Measurements from ENCODE around the gene HPGD. TPM values are rescaled to one million over a fixed set of nuclear protein-coding genes. Genes with fewer than 3 reads are reported as not detected.

Gene HPGD
- total RNA-seq, 1 experiment from 2014 or later, result 0.66 TPM

DNA sequence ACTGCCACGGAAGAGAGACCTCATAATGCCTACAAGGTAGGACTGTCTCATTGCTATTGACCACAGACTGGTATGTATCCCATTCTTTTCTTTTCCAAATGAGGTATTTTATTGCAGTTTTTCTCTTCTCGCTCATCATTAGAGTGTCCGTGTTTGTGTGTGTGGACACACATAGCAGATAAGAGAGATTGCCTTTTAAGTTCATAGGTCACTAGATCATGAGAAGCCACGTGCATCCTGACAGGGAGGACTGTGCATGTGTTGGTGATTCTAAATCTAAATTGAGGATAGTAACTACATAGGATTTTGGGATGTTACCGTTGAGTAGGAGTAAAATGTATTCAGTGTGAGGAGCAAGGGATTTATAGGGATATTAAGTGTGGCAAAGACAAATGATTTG is 37.3 kb downstream of the HPGD start:
- no peaks in the 10 kb centered on the region for H4K20me1 ChIP-seq (ENCODE audit: insufficient read depth)
- ATAC-seq (no peak), DNase-seq (ENCODE audit: low read depth, low spot score) (no peak)
- no peaks in the 10 kb centered on the region for H3K9me3 ChIP-seq (ENCODE audit: control insufficient read depth in 1 of 2, insufficient read depth in 1 of 2, low read depth in 1 of 2, low read length in 2 of 2)
- no peaks in the 10 kb centered on the region for H3K9me2 ChIP-seq (ENCODE audit: insufficient read depth)
- H3K79me2 ChIP-seq (ENCODE audit: insufficient read depth, low read length), result no peaks in the 10 kb centered on the region
- H3K4me3 ChIP-seq (replicated peaks in 1 of 2; ENCODE audit: low read depth in 1 of 2, low read length in 2 of 2), result no peak overlapping the region
- no peak overlapping the region for H3K9ac ChIP-seq (ENCODE audit: low read length)
- no peaks in the 10 kb centered on the region for H3K36me3 ChIP-seq (ENCODE audit: control insufficient read depth in 1 of 2, insufficient read depth in 2 of 2, low read length in 2 of 2)
- no peak overlapping the region for H3K4me2 ChIP-seq (ENCODE audit: low read length)
- TF ChIP-seq SP1 (IDR thresholded peaks at IDR 0.05; ENCODE audit: low read depth) (no peak), ZFX (IDR thresholded peaks at IDR 0.05) (no peak), JUND (IDR thresholded peaks at IDR 0.05) (no peak), EZH2phosphoT487 (IDR thresholded peaks at IDR 0.05; ENCODE audit: borderline replicate concordance) (no peak), SIN3A (IDR thresholded peaks at IDR 0.05; ENCODE audit: low read depth) (no peak)
- TF ChIP-seq, protein P1, sequence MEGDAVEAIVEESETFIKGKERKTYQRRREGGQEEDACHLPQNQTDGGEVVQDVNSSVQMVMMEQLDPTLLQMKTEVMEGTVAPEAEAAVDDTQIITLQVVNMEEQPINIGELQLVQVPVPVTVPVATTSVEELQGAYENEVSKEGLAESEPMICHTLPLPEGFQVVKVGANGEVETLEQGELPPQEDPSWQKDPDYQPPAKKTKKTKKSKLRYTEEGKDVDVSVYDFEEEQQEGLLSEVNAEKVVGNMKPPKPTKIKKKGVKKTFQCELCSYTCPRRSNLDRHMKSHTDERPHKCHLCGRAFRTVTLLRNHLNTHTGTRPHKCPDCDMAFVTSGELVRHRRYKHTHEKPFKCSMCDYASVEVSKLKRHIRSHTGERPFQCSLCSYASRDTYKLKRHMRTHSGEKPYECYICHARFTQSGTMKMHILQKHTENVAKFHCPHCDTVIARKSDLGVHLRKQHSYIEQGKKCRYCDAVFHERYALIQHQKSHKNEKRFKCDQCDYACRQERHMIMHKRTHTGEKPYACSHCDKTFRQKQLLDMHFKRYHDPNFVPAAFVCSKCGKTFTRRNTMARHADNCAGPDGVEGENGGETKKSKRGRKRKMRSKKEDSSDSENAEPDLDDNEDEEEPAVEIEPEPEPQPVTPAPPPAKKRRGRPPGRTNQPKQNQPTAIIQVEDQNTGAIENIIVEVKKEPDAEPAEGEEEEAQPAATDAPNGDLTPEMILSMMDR (IDR thresholded peaks at IDR 0.05 in 2 of 3, conservative IDR thresholded peaks at IDR 0.05 in 1 of 3; ENCODE audit: borderline replicate concordance in 1 of 3, insufficient read depth in 1 of 3, low read depth in 2 of 3, low read length in 2 of 3), result no peak
- intact Hi-C loops (cut with micrococcal nuclease), result no loop called here
- ChIA-PET RAD21 (ENCODE audit: low non-redundant PET in 1 of 2, low total read pairs in 2 of 2, uncharacterized antibody in 2 of 2, unreplicated experiment in 2 of 2) (no interaction called here), POLR2A (no interaction called here), CTCF (no interaction called here)
- H2AFZ ChIP-seq (ENCODE audit: low read depth, low read length, poor library complexity, severe bottlenecking), result no peak overlapping the region
- H3K4me1 ChIP-seq (ENCODE audit: control insufficient read depth in 1 of 2, insufficient read depth in 2 of 2, low read length in 2 of 2), result no peaks in the 10 kb centered on the region
- BruUV-seq (replicated peaks), result no TSS peak
- H3K27me3 ChIP-seq (ENCODE audit: insufficient read depth, low read length), result no peaks in the 10 kb centered on the region
- H3K27ac ChIP-seq (ENCODE audit: low read depth, low read length), result no peak overlapping the region

DNA sequence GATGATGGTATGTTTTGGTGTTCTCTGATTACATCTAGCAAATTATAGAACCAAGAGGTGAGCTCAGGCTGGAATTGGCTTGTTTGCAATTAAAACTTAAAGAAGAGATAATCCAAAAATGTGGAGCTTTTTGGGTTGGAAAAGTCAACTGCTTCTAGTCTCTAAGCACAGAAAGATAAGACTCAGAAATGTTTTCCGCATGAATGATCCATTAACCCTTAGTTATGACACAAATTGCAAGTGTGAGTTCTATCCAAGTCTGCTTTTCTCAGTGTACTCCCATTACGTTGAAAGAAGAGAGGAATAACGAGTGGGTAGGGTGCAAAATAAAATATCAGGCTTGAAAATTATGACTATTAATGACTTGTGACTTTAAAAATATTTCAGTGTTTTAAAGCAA is 38.5 kb downstream of the HPGD start:
- TF ChIP-seq EGR1 (IDR thresholded peaks at IDR 0.05; ENCODE audit: low read depth), result no peak
- TF ChIP-seq CEBPB (IDR thresholded peaks at IDR 0.05; ENCODE audit: low read depth), result no peak
- H3K9me3 ChIP-seq (ENCODE audit: control insufficient read depth in 1 of 2, insufficient read depth in 1 of 2, low read depth in 1 of 2, low read length in 2 of 2), result no peaks in the 10 kb centered on the region
- ATAC-seq (no peak), DNase-seq (ENCODE audit: low read depth, low spot score) (no peak)
- BruUV-seq (replicated peaks), result no TSS peak
- RAD21 ChIA-PET (ENCODE audit: low non-redundant PET in 1 of 2, low total read pairs in 2 of 2, uncharacterized antibody in 2 of 2, unreplicated experiment in 2 of 2), result no interaction called here
- no peaks in the 10 kb centered on the region for H3K36me3 ChIP-seq (ENCODE audit: control insufficient read depth in 1 of 2, insufficient read depth in 2 of 2, low read length in 2 of 2)
- intact Hi-C loops (cut with micrococcal nuclease), result no loop called here
- no peaks in the 10 kb centered on the region for H3K27me3 ChIP-seq (ENCODE audit: insufficient read depth, low read length)
- no peak overlapping the region for H3K4me2 ChIP-seq (ENCODE audit: low read length)
- H3K4me3 ChIP-seq (replicated peaks in 1 of 2; ENCODE audit: low read depth in 1 of 2, low read length in 2 of 2), result no peak overlapping the region
- H3K9me2 ChIP-seq (ENCODE audit: insufficient read depth), result no peaks in the 10 kb centered on the region
- no peak overlapping the region for H3K27ac ChIP-seq (ENCODE audit: low read depth, low read length)
- no peaks in the 10 kb centered on the region for H4K20me1 ChIP-seq (ENCODE audit: insufficient read depth)
- no peaks in the 10 kb centered on the region for H3K4me1 ChIP-seq (ENCODE audit: control insufficient read depth in 1 of 2, insufficient read depth in 2 of 2, low read length in 2 of 2)
- no peak overlapping the region for H2AFZ ChIP-seq (ENCODE audit: low read depth, low read length, poor library complexity, severe bottlenecking)
- no peak overlapping the region for H3K9ac ChIP-seq (ENCODE audit: low read length)
- POLR2A ChIA-PET, result no interaction called here
- CTCF ChIA-PET, result no interaction called here
- no peaks in the 10 kb centered on the region for H3K79me2 ChIP-seq (ENCODE audit: insufficient read depth, low read length)

All from HCT116 (cell line).